Smooth muscle cell (in vitro differentiated cells): ENCODE data around the gene EEPD1. TPM values are rescaled to one million over a fixed set of nuclear protein-coding genes. Genes with fewer than 3 reads are reported as not detected.

Experiments
- DNase-seq: peaks from one replicate; lab custom pipeline; 2025; ENCODE audit not compliant: unreplicated experiment; lab: John Stamatoyannopoulos, UW
- H2AFZ ChIP-seq: fragments of 200-600 bp; sonication (generic); 2 replicates; pipeline ENCODE4 v1.6.0; 2016; ENCODE audit warnings: antibody characterized with exemption, low read depth, mild to moderate bottlenecking
- H3F3A ChIP-seq: fragments of 200-600 bp; sonication (generic); 2 replicates; pipeline ENCODE4 v1.6.0; 2017; ENCODE audit warnings: antibody characterized with exemption, low read depth
- H3K27ac ChIP-seq: fragments of 200-600 bp; sonication (generic); 2 replicates; pipeline ENCODE4 v1.5.1; 2016; ENCODE audit warnings: low read depth, mild to moderate bottlenecking
- H3K27me3 ChIP-seq: fragments of 200-600 bp; sonication (generic); 2 replicates; pipeline ENCODE4 v1.6.1; 2016; ENCODE audit warnings: low read depth, mild to moderate bottlenecking
- H3K36me3 ChIP-seq: fragments of 200-600 bp; sonication (generic); 2 replicates; pipeline ENCODE4 v1.5.1; 2016; ENCODE audit warnings: low read depth
- H3K4me1 ChIP-seq: fragments of 200-600 bp; sonication (generic); 2 replicates; pipeline ENCODE4 v1.5.1; 2016; ENCODE audit warnings: low read depth
- H3K4me2 ChIP-seq: fragments of 200-600 bp; sonication (generic); 2 replicates; pipeline ENCODE4 v1.6.0; 2016; ENCODE audit warnings: mild to moderate bottlenecking
- H3K4me3 ChIP-seq: fragments of 200-600 bp; sonication (generic); 2 replicates; pipeline ENCODE4 v1.5.1; 2016; ENCODE audit warnings: mild to moderate bottlenecking
- H3K79me2 ChIP-seq: fragments of 200-600 bp; sonication (generic); 2 replicates; pipeline ENCODE4 v1.6.0; 2016; ENCODE audit warnings: low read depth, mild to moderate bottlenecking
- H3K9ac ChIP-seq: fragments of 200-600 bp; sonication (generic); 2 replicates; pipeline ENCODE4 v1.6.0; 2016; ENCODE audit warnings: low read depth
- H3K9me3 ChIP-seq: fragments of 200-600 bp; sonication (generic); replicated peaks from 2 replicates; pipeline ENCODE4 v1.5.1; 2016; ENCODE audit warnings: low read depth
- H4K20me1 ChIP-seq: fragments of 200-600 bp; sonication (generic); 2 replicates; pipeline ENCODE4 v1.6.0; 2016; ENCODE audit warnings: low read depth
- CTCF ChIP-seq: fragments of 200-600 bp; sonication (generic); IDR thresholded peaks from 2 replicates; pipeline ENCODE4 v1.5.1; 2017; ENCODE audit warnings: borderline replicate concordance, mild to moderate bottlenecking, antibody characterized with exemption; ENCODE audit not compliant: insufficient read depth, poor library complexity, severe bottlenecking
- WGBS: methylation state at CpG from one replicate; pipeline ENCODE4 v1.1.7; 2016; ENCODE audit warnings: low lambda C conversion rate; 5-methylcytosine and 5-hydroxymethylcytosine counted together
- polyA plus RNA-seq: library from polyadenylated mRNA; unstranded; fragments of >200 nt; fragmentation: Nextera tagmentation; extraction: Ambion mirVana; gene quantifications from 2 replicates; pipeline ENCODE4 v1.2.1, GENCODE V29; 2016
- total RNA-seq: library from RNA; depleted of rRNA; stranded (reverse); fragments of >200 nt; gene quantifications from 2 replicates; pipeline ENCODE4 v1.2.3, GENCODE V29; 2014

The EEPD1 gene
- total and polyA plus RNA-seq, 2 experiments from 2014 or later = 1.5 TPM

DNA sequence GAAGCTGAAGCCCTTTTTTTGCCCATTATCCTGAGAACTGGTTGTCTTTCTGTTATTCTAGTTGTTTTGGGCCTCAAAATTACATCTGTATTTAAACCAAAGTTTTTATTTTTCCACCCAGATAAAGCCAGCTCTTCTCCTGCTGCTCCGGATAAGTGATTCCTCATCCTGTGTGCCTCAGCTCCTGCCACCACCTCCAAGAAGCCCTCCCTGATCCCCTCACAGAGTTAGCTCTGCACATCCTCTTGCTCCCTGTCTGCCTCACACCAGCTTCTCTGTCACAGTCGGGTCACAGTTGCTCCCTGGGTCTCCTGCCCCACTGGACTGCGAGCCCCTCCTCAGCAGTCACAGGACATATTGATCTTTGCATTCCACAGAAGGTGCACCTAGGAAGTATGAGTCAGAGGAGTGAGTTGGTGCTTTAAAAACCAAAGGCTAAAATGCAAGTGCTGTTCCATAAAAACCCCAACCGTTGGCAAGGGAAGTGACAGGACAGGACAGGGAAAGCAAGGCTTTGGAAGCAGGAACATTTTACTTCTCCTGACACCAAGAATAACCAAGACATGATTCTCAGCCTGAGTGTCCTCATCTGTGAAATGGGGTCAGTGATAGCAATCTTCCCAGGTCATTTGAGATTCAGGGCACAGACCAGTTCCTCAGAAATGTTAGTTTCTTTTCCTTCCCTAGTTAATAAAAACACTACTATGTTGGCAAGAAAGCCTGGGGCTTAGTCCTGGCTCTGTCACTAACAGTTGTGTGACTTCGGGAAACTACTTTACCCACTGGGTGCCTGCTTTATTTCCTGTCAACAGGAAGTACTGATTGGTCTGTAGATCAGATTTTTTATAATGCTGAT, 36.5 kb upstream of the EEPD1 start:
- DNase-seq = no peak
- WGBS = 41% methylated on average over 5 of the region's 5 CpGs
- no peaks in the 10 kb centered on the region for H3K79me2 ChIP-seq

DNA sequence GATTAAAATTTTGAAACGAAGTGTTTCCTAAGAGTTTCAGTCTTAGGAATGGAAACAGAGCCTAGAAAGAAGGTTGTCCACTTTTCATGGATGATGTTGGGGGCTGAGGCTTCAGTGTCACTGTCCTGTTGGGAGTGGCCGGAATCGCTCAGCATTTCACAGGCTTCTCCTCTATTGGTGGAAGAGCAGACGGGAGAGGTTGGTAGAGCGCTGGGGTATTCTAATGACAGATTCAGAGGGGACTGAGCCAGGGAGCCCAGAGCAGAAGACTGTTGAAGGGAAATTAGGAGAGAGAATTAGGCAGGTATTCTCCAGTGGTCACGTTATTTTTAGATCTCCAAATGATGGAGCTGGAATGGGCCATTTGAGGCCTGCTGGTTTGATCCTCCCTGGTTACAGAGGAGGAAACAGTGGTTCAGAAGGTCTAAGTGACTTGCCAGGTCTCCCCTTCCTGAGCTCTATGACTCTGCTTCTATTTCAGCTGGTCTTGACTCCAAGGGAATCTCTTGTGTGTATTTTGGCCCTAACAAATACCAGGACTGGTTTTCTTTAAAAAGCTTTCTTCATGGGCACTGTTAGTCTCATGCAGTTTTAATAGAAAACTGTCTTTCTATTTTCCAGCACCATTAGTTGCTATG, 35.7 kb upstream of the EEPD1 start:
- no peak for DNase-seq
- peaks cover 13% of the 10 kb centered on the region for H3F3A ChIP-seq
- peak overlapping the region; percentile 79 for H3K27ac ChIP-seq
- H3K36me3 ChIP-seq = no peaks in the 10 kb centered on the region
- H3K9me3 ChIP-seq = no peaks in the 10 kb centered on the region
- H4K20me1 ChIP-seq = no peaks in the 10 kb centered on the region
- no peaks in the 10 kb centered on the region for H3K79me2 ChIP-seq
- H3K4me2 ChIP-seq = peak overlapping the region; percentile 64
- no peak overlapping the region for H3K9ac ChIP-seq
- H3K4me3 ChIP-seq = no peak overlapping the region
- WGBS = 75% methylated on average over 6 of the region's 6 CpGs
- no peaks in the 10 kb centered on the region for H3K27me3 ChIP-seq
- no peak for TF ChIP-seq CTCF
- no peaks in the 10 kb centered on the region for H3K4me1 ChIP-seq
- no peak overlapping the region for H2AFZ ChIP-seq

More for the DNA sequence above, 36.5 kb upstream of the EEPD1 start:
- H3K27ac ChIP-seq = peak overlapping the region; percentile 79
- H3F3A ChIP-seq = peaks cover 13% of the 10 kb centered on the region
- H3K9ac ChIP-seq = no peak overlapping the region
- no peak for TF ChIP-seq CTCF
- no peaks in the 10 kb centered on the region for H3K4me1 ChIP-seq
- peak overlapping the region; percentile 64 for H3K4me2 ChIP-seq
- no peaks in the 10 kb centered on the region for H4K20me1 ChIP-seq
- H3K36me3 ChIP-seq = no peaks in the 10 kb centered on the region
- H2AFZ ChIP-seq = no peak overlapping the region
- H3K4me3 ChIP-seq = no peak overlapping the region
- H3K9me3 ChIP-seq = no peaks in the 10 kb centered on the region
- no peaks in the 10 kb centered on the region for H3K27me3 ChIP-seq

DNA sequence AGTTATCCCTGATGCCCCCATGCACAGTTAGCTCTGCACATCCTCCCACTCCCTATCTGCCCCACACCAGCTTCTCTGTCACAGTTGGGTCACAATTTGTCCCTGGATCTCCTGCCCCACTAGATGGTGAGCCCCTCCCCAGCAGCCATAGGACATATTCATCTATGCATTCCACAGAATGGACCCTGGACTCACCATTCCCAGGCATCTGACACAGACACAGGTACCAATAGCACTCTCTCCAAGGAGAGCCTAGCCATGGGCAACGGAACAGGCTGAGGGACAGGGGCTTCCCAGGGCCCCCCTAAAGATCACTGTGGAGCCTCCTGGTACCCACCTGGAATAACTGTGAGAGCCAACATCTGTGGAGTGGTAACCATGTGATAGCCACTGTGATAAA, 34.7 kb upstream of the EEPD1 start:
- H3K4me1 ChIP-seq = no peaks in the 10 kb centered on the region

More for the DNA sequence above, 34.7 kb upstream of the EEPD1 start:
- TF ChIP-seq CTCF = no peak
- DNase-seq = no peak
- Histone ChIP-seq H3K36me3 (no peaks in the 10 kb centered on the region), H3K27ac (no peak overlapping the region), H3K4me2 (no peak overlapping the region), H3F3A (peaks cover 13% of the 10 kb centered on the region), H4K20me1 (no peaks in the 10 kb centered on the region), H2AFZ (no peak overlapping the region), H3K9me3 (no peaks in the 10 kb centered on the region), H3K27me3 (no peaks in the 10 kb centered on the region), H3K4me3 (no peak overlapping the region), H3K9ac (no peak overlapping the region), H3K79me2 (no peaks in the 10 kb centered on the region)
- WGBS = 94% methylated on average over 1 of the region's 1 CpG
